HEK293 (cell line): Measurements from ENCODE around the gene INSYN2B.

Experiments used
- CTCF ChIA-PET: fragments of 350-600 bp; formaldehyde crosslinking; extraction: SDS; loops from one replicate; lab custom pipeline; 2021; ENCODE audit warnings: antibody characterized with exemption; lab: Yijun Ruan, JAX
- POLR2A ChIA-PET: fragments of 300-600 bp; formaldehyde crosslinking; extraction: SDS; loops from one replicate; lab custom pipeline; 2020; ENCODE audit warnings: antibody characterized with exemption, inconsistent platforms; lab: Yijun Ruan, JAX
- H3K27ac ChIP-seq: fragments of 200-500 bp; sonication (Bioruptor generic); 2 replicates; pipeline ENCODE4 v1.5.1; 2014; ENCODE audit warnings: low read depth, low read length, control low read depth, inconsistent platforms; ENCODE audit errors: extremely low read depth
- H3K36me3 ChIP-seq, 2 experiments: fragments of 200-500 bp in 1 of 2; sonication (Bioruptor generic) in 1 of 2; 1 replicate in 1 of 2; 2 replicates in 1 of 2; pipeline ENCODE4 v1.5.1; 2014 to 2017; ENCODE audit warnings: inconsistent platforms in 2 of 2, low read length in 2 of 2; ENCODE audit not compliant: control insufficient read depth in 2 of 2, insufficient read depth in 1 of 2
- H3K4me1 ChIP-seq: fragments of 200-500 bp; sonication (Bioruptor generic); 2 replicates; pipeline ENCODE4 v1.5.1; 2014; ENCODE audit warnings: mild to moderate bottlenecking, low read length, inconsistent platforms; ENCODE audit not compliant: control insufficient read depth, insufficient read depth
- H3K4me3 ChIP-seq: 2 replicates; pipeline ENCODE4 v1.5.1; 2011; ENCODE audit warnings: low read depth, mild to moderate bottlenecking, control low read depth, low read length, moderate library complexity
- H3K9me3 ChIP-seq: fragments of 200-500 bp; sonication (Bioruptor generic); 2 replicates; pipeline ENCODE4 v1.5.1; 2014; ENCODE audit warnings: low read depth, low read length, inconsistent platforms; ENCODE audit not compliant: control insufficient read depth, insufficient read depth
- EGR2 ChIP-seq: fragments of 450-650 bp; formaldehyde crosslinking; IDR thresholded peaks from 2 replicates; pipeline ENCODE4 v1.5.1; 2016; ENCODE audit warnings: low read depth, missing biosample characterization, missing genetic modification characterization
- MEIS1 ChIP-seq: sonication (generic); formaldehyde crosslinking; IDR thresholded peaks from 2 replicates; pipeline ENCODE4 v1.8.1; 2022; ENCODE audit warnings: missing genetic modification reagents, mild to moderate bottlenecking, borderline replicate concordance
- MZF1 ChIP-seq: fragments of 450-650 bp; formaldehyde crosslinking; IDR thresholded peaks from 2 replicates; pipeline ENCODE4 v1.5.1; 2017; ENCODE audit warnings: missing biosample characterization, missing genetic modification characterization, borderline replicate concordance
- RBAK ChIP-seq: fragments of 450-650 bp; formaldehyde crosslinking; IDR thresholded peaks from 2 replicates; pipeline ENCODE4 v1.5.1; 2016; ENCODE audit warnings: missing biosample characterization, missing genetic modification characterization
- TCF7L2 ChIP-seq: IDR thresholded peaks from 2 replicates; pipeline ENCODE4 v1.6.1; 2011; ENCODE audit warnings: low read depth, mild to moderate bottlenecking, inconsistent platforms, low read length, moderate library complexity, borderline replicate concordance
- WT1 ChIP-seq: fragments of 450-650 bp; formaldehyde crosslinking; IDR thresholded peaks from 2 replicates; pipeline ENCODE4 v1.5.1; 2016; ENCODE audit warnings: missing biosample characterization, missing genetic modification characterization
- ZBTB20 ChIP-seq: fragments of 450-650 bp; formaldehyde crosslinking; IDR thresholded peaks from 2 replicates; pipeline ENCODE4 v1.5.1; 2016; ENCODE audit warnings: missing biosample characterization, missing genetic modification characterization
- ZBTB21 ChIP-seq: fragments of 450-650 bp; formaldehyde crosslinking; IDR thresholded peaks from 2 replicates; pipeline ENCODE4 v1.5.1; 2017; ENCODE audit warnings: missing biosample characterization, missing genetic modification characterization
- ZNF138 ChIP-seq: fragments of 450-650 bp; formaldehyde crosslinking; IDR thresholded peaks from 2 replicates; pipeline ENCODE4 v1.5.1; 2016; ENCODE audit warnings: missing biosample characterization, missing genetic modification characterization, borderline replicate concordance
- ZNF214 ChIP-seq: fragments of 450-650 bp; formaldehyde crosslinking; IDR thresholded peaks from 2 replicates; pipeline ENCODE4 v1.5.1; 2017; ENCODE audit warnings: missing biosample characterization, mild to moderate bottlenecking, missing genetic modification characterization, borderline replicate concordance
- ZNF274 ChIP-seq, 2 experiments: fragments of 200-500 bp in 1 of 2; fragments of 450-650 bp in 1 of 2; sonication (Bioruptor generic) in 1 of 2; formaldehyde crosslinking in 1 of 2; IDR thresholded peaks; 2 replicates each; pipeline versions ENCODE4 v1.5.1 to v1.6.1; 2014 to 2016; ENCODE audit warnings: borderline replicate concordance in 1 of 2, inconsistent platforms in 1 of 2, low read length in 1 of 2, missing biosample characterization in 1 of 2, missing genetic modification characterization in 1 of 2
- ZNF335 ChIP-seq: fragments of 450-650 bp; formaldehyde crosslinking; conservative IDR thresholded peaks from 2 replicates; pipeline ENCODE4 v1.5.1; 2016; ENCODE audit warnings: missing biosample characterization, missing genetic modification characterization
- ZNF354C ChIP-seq: fragments of 450-650 bp; formaldehyde crosslinking; IDR thresholded peaks from 2 replicates; pipeline ENCODE4 v1.5.1; 2016; ENCODE audit warnings: missing biosample characterization, missing genetic modification characterization, low read depth, borderline replicate concordance
- ZNF473 ChIP-seq: fragments of 450-650 bp; formaldehyde crosslinking; IDR thresholded peaks from 2 replicates; pipeline ENCODE4 v1.5.1; 2017; ENCODE audit warnings: missing biosample characterization, missing genetic modification characterization
- ZNF514 ChIP-seq: fragments of 450-650 bp; formaldehyde crosslinking; IDR thresholded peaks from 2 replicates; pipeline ENCODE4 v1.5.1; 2016; ENCODE audit warnings: missing biosample characterization, missing genetic modification characterization
- ZNF521 ChIP-seq: fragments of 450-650 bp; formaldehyde crosslinking; IDR thresholded peaks from 2 replicates; pipeline ENCODE4 v1.5.1; 2017; ENCODE audit warnings: missing biosample characterization, mild to moderate bottlenecking, missing genetic modification characterization
- ZNF530 ChIP-seq: fragments of 450-650 bp; formaldehyde crosslinking; IDR thresholded peaks from 2 replicates; pipeline ENCODE4 v1.5.1; 2016; ENCODE audit warnings: low read depth, missing biosample characterization, missing genetic modification characterization
- ZNF600 ChIP-seq: fragments of 450-650 bp; formaldehyde crosslinking; IDR thresholded peaks from 2 replicates; pipeline ENCODE4 v1.5.1; 2016; ENCODE audit warnings: missing biosample characterization, missing genetic modification characterization
- ZNF621 ChIP-seq: fragments of 450-650 bp; formaldehyde crosslinking; IDR thresholded peaks from 2 replicates; pipeline ENCODE4 v1.5.1; 2017; ENCODE audit warnings: missing biosample characterization, missing genetic modification characterization
- ZNF654 ChIP-seq: fragments of 450-650 bp; formaldehyde crosslinking; IDR thresholded peaks from 2 replicates; pipeline ENCODE4 v1.5.1; 2016; ENCODE audit warnings: low read depth, missing biosample characterization, missing genetic modification characterization
- ZNF704 ChIP-seq: fragments of 450-650 bp; formaldehyde crosslinking; IDR thresholded peaks from 2 replicates; pipeline ENCODE4 v1.5.1; 2016; ENCODE audit warnings: missing biosample characterization, missing genetic modification characterization
- ZNF791 ChIP-seq: fragments of 450-650 bp; formaldehyde crosslinking; IDR thresholded peaks from 2 replicates; pipeline ENCODE4 v1.5.1; 2016; ENCODE audit warnings: missing biosample characterization, missing genetic modification characterization
- TF ChIP-seq, protein P1 (sequence below): fragments of 450-650 bp; formaldehyde crosslinking; IDR thresholded peaks from 2 replicates; pipeline ENCODE4 v1.5.1; 2016; ENCODE audit warnings: missing biosample characterization, missing genetic modification characterization

The INSYN2B gene

GRCh38 chr5:169988206-169988605 lies 7.9 kb upstream of the INSYN2B start:
- POLR2A ChIA-PET, result no interaction called here
- Histone ChIP-seq H3K4me3 (no peak overlapping the region), H3K4me1 (no peaks in the 10 kb centered on the region), H3K27ac (no peak overlapping the region), H3K9me3 (no peaks in the 10 kb centered on the region), H3K36me3 (no peaks in the 10 kb centered on the region)
- CTCF ChIA-PET, result interaction anchor here (0.9 to 2.0 kb wide), 2 partner anchors 8 to 12 kb away, joined by 4 to 10 read pairs; partner anchors contain the start of gene INSYN2B
- no peak for TF ChIP-seq ZBTB20 (tag by site-specific recombination)
- TF ChIP-seq TCF7L2, result no peak
- TF ChIP-seq ZNF521 (tag by site-specific recombination), result no peak
- no peak for TF ChIP-seq WT1 (tag by site-specific recombination)

DNA sequence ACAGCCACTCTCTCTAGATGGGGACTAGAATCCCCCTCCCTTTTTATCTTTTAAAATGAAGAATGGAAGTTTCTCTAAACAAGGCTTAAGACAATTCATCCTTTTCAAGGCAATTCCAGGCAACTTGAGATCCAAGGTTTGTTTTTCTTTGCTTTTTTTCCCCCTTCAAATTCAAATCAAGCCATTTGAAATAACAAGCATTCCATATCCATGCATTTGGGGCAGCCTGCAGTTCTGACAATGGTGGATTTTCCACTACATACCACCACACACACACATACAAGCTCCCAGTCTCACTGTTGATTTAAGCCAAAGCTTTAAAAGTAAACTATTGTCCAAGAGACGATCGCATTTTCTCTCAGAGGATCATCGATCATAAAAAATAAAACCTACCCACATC lies 424 bp downstream of the INSYN2B start:
- Histone ChIP-seq H3K9me3 (no peaks in the 10 kb centered on the region), H3K4me3 (peak overlapping the region; percentile 13; the same call in 1 of the 2 replicates), H3K36me3 (no peaks in the 10 kb centered on the region), H3K4me1 (no peaks in the 10 kb centered on the region), H3K27ac (no peak overlapping the region)
- POLR2A ChIA-PET, result no interaction called here
- CTCF ChIA-PET, result interaction anchor here (0.6 to 3.8 kb wide), 70 partner anchors 9 to 1262 kb away, joined by 3 to 59 read pairs (median 4); no protein-coding TSS in a partner anchor
- TF ChIP-seq MZF1 (tag by site-specific recombination), result no peak
- no peak for TF ChIP-seq MEIS1 (CRISPR knock-in tag)
- TF ChIP-seq ZNF654, result no peak
- TF ChIP-seq ZNF791, result no peak
- TF ChIP-seq, protein P1, sequence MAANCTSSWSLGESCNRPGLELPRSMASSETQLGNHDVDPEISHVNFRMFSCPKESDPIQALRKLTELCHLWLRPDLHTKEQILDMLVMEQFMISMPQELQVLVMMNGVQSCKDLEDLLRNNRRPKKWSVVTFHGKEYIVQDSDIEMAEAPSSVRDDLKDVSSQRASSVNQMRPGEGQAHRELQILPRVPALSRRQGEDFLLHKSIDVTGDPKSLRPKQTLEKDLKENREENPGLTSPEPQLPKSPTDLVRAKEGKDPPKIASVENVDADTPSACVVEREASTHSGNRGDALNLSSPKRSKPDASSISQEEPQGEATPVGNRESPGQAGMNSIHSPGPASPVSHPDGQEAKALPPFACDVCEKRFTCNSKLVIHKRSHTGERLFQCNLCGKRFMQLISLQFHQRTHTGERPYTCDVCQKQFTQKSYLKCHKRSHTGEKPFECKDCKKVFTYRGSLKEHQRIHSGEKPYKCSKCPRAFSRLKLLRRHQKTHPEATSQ (tag by site-specific recombination), result no peak
- no peak for TF ChIP-seq ZNF600
- TF ChIP-seq ZBTB21, result no peak
- TF ChIP-seq ZNF514, result no peak
- no peak for TF ChIP-seq ZNF274 (IDR thresholded peaks at IDR 0.05; ENCODE audit: low read length)
- TF ChIP-seq ZNF274 (tag by site-specific recombination; IDR thresholded peaks at IDR 0.05; ENCODE audit: borderline replicate concordance), result no peak
- TF ChIP-seq ZNF704, result no peak
- TF ChIP-seq ZNF621 (tag by site-specific recombination), result no peak
- TF ChIP-seq ZNF214, result no peak
- no peak for TF ChIP-seq ZNF473 (tag by site-specific recombination)
- no peak for TF ChIP-seq ZNF335 (tag by site-specific recombination)
- TF ChIP-seq ZNF354C (tag by site-specific recombination), result no peak
- no peak for TF ChIP-seq EGR2
- no peak for TF ChIP-seq ZNF138 (tag by site-specific recombination)
- TF ChIP-seq ZNF521 (tag by site-specific recombination), result no peak
- no peak for TF ChIP-seq RBAK (tag by site-specific recombination)
- TF ChIP-seq ZNF530 (tag by site-specific recombination), result no peak
